Measurements from ENCODE around the gene MYO18A.

GRCh38 chr17:29073045-29073444, 107.2 kb downstream of the MYO18A start:
- TF ChIP-seq POLR2A (IDR thresholded peaks at IDR 0.05) = no peak
- TF ChIP-seq, protein P1, sequence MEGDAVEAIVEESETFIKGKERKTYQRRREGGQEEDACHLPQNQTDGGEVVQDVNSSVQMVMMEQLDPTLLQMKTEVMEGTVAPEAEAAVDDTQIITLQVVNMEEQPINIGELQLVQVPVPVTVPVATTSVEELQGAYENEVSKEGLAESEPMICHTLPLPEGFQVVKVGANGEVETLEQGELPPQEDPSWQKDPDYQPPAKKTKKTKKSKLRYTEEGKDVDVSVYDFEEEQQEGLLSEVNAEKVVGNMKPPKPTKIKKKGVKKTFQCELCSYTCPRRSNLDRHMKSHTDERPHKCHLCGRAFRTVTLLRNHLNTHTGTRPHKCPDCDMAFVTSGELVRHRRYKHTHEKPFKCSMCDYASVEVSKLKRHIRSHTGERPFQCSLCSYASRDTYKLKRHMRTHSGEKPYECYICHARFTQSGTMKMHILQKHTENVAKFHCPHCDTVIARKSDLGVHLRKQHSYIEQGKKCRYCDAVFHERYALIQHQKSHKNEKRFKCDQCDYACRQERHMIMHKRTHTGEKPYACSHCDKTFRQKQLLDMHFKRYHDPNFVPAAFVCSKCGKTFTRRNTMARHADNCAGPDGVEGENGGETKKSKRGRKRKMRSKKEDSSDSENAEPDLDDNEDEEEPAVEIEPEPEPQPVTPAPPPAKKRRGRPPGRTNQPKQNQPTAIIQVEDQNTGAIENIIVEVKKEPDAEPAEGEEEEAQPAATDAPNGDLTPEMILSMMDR (IDR thresholded peaks at IDR 0.05) = no peak
